Activated B cell treated with CpG ODN at 0.5 μM for 24 hours (primary cell): ENCODE results near the gene LCN12. TPM values are rescaled to one million over a fixed set of nuclear protein-coding genes. Genes with fewer than 3 reads are reported as not detected.

Experiments
- ATAC-seq: fragments of 200-7000 bp; cut with Tn5 transposase; one replicate; pipeline ENCODE4 v1.10.0; 2021; ENCODE audit warnings: low read depth, mild to moderate bottlenecking, moderate library complexity
- CTCF ChIA-PET: fragments of 350-600 bp; sonication (Branson Sonifier 250); formaldehyde crosslinking; loops from one replicate; lab custom pipeline; 2021; ENCODE audit warnings: antibody characterized with exemption; lab: Charles Lee
- POLR2A ChIA-PET: fragments of 350-600 bp; sonication (Branson Sonifier 250); formaldehyde crosslinking; loops from one replicate; lab custom pipeline; 2021; ENCODE audit warnings: antibody characterized with exemption; lab: Charles Lee
- DNase-seq: peaks from one replicate; pipeline ENCODE4 v3.0.0; 2022
- H3K27ac Mint-ChIP-seq: one replicate; pipeline ENCODE4 v1.8.0; 2020; ENCODE audit warnings: mixed read lengths
- H3K27me3 Mint-ChIP-seq: one replicate; pipeline ENCODE4 v1.8.0; 2021; ENCODE audit warnings: mixed read lengths
- H3K36me3 Mint-ChIP-seq: one replicate; pipeline ENCODE4 v1.8.0; 2021; ENCODE audit warnings: low read depth, mixed read lengths
- H3K4me1 Mint-ChIP-seq: one replicate; pipeline ENCODE4 v1.8.0; 2021; ENCODE audit warnings: mixed read lengths
- H3K4me3 Mint-ChIP-seq: one replicate; pipeline ENCODE4 v1.8.0; 2020; ENCODE audit warnings: mild to moderate bottlenecking, mixed read lengths
- H3K9me3 Mint-ChIP-seq: one replicate; pipeline ENCODE4 v1.8.0; 2020; ENCODE audit warnings: mixed read lengths
- intact Hi-C: fragments of 100-400 bp; cut with micrococcal nuclease; formaldehyde crosslinking; loops from one replicate; pipeline ENCODE4 v1.15.1; 2024
- total RNA-seq: library from RNA; stranded (reverse); gene quantifications from 2 replicates; pipeline ENCODE4 v1.2.3, GENCODE V29; 2022
- TF ChIP-seq, protein P1 (sequence below): fragments of 200-600 bp; IDR thresholded peaks from one replicate; pipeline ENCODE4 v1.8.0; 2022; ENCODE audit warnings: antibody characterized with exemption, mild to moderate bottlenecking

Gene LCN12
- total RNA-seq, 1 donor from 2014 or later, result 2.4 TPM

DNA sequence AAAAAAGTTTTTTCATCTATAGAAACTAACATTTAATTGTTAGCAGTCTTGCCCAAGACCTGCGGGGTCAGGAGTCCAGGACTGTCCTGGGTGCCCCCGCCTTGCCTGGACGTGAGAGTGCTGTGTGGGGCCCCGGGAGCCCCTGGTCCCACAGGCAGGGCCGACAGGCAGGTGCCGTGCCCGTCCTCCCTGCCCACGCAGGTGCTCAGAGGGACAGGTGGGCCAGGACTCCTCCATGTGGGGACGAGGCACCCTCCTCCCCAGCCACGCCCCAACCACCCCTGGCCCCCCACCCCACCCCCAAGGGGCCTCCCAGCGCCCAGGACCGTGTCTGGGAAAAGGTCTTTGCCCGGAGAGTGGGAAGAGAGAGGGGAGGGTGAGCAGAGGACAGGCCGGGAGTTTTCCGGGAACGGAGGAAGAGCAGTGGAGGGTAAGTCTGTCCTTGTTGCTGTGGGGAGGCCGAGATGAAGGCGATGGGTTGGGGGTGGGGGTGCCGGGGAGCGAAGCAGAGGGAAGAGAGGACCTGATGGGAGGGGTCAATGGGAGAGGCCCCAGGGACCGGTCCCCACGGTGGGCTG, 2.7 kb upstream of the LCN12 start:
- intact Hi-C loops, result loop anchor here (1.0 to 10.0 kb wide), 2 partner anchors 86 to 275 kb away; partner anchors contain the start of genes CYSRT1, RNF208 and RNF224

GRCh38 chr9:136949817-136950655, 2.0 kb upstream of the LCN12 start:
- Mint-ChIP-seq H3K4me3 (peak overlapping the region; percentile 82), H3K9me3 (no peaks in the 10 kb centered on the region), H3K4me1 (peaks cover 5% of the 10 kb centered on the region), H3K27me3 (no peaks in the 10 kb centered on the region), H3K27ac (peak overlapping the region; percentile 86), H3K36me3 (no peaks in the 10 kb centered on the region)
- ATAC-seq (peak; percentile 96), DNase-seq (peak; percentile 94)
- ChIA-PET CTCF (no interaction called here), POLR2A (interaction anchor here (0.6 to 3.0 kb wide), 9 partner anchors 42 to 251 kb away, joined by 3 to 15 read pairs (median 4); partner anchors contain the start of genes AJM1, CLIC3, PAXX and TPRN)
- TF ChIP-seq, protein P1, sequence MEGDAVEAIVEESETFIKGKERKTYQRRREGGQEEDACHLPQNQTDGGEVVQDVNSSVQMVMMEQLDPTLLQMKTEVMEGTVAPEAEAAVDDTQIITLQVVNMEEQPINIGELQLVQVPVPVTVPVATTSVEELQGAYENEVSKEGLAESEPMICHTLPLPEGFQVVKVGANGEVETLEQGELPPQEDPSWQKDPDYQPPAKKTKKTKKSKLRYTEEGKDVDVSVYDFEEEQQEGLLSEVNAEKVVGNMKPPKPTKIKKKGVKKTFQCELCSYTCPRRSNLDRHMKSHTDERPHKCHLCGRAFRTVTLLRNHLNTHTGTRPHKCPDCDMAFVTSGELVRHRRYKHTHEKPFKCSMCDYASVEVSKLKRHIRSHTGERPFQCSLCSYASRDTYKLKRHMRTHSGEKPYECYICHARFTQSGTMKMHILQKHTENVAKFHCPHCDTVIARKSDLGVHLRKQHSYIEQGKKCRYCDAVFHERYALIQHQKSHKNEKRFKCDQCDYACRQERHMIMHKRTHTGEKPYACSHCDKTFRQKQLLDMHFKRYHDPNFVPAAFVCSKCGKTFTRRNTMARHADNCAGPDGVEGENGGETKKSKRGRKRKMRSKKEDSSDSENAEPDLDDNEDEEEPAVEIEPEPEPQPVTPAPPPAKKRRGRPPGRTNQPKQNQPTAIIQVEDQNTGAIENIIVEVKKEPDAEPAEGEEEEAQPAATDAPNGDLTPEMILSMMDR, result no peak
- intact Hi-C loops, result loop anchor here (1.0 to 10.0 kb wide), 2 partner anchors 85 to 275 kb away; partner anchors contain the start of genes CYSRT1, RNF208 and RNF224

More for the DNA sequence above, 2.7 kb upstream of the LCN12 start:
- DNase-seq (no peak), ATAC-seq (no peak)
- peak overlapping the region; percentile 83 for H3K27ac Mint-ChIP-seq
- POLR2A ChIA-PET, result interaction anchor here (0.6 to 3.0 kb wide), 11 partner anchors 33 to 251 kb away, joined by 3 to 15 read pairs (median 4); partner anchors contain the start of genes AJM1, CLIC3, PAXX and TPRN
- peaks cover 9% of the 10 kb centered on the region for H3K4me1 Mint-ChIP-seq
- no peaks in the 10 kb centered on the region for H3K9me3 Mint-ChIP-seq
- CTCF ChIA-PET, result interaction anchor here (2.4 kb wide), 1 partner anchor 86 kb away, joined by 39 read pairs; no protein-coding TSS in a partner anchor
- TF ChIP-seq, protein P1, result no peak
- peak overlapping the region; percentile 82 for H3K4me3 Mint-ChIP-seq
- H3K36me3 Mint-ChIP-seq, result no peaks in the 10 kb centered on the region
- H3K27me3 Mint-ChIP-seq, result no peaks in the 10 kb centered on the region

DNA sequence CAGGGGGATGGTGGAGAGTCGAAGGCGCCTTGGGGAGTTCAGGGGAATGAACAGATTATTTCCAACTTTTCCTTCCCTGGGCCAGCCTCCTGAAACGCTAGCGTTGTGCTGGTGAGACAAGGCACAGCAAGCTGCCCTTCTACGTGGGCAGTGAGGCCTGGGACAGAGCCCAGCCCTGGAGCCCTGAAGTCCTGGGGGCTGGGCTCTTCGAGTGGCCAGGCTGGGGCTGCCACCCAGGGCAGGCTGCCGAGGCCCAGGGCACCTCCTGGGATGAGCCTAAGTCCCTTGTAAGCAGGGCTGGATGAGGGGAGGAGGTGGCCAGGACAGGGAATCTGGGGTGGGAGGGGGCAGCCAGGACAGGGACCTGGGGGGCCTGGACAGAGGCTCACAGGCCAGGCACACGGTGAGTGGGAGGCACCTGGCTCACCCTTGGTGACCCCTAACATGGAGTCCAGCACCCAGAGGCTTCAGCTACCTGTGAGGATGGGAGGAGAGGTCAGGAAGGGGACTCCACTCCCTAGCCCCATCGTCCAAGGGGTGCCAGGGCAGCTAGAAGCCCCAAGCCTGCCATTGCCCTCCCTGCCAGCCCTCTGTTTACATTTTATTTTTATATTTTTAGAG, 1.3 kb upstream of the LCN12 start:
- TF ChIP-seq, protein P1, result no peak
- ChIA-PET POLR2A (interaction anchor here (0.7 to 1.3 kb wide), 2 partner anchors 48 to 84 kb away, joined by 3 to 4 read pairs; no protein-coding TSS in a partner anchor), CTCF (interaction anchor here (0.9 kb wide), 1 partner anchor 21 kb away, joined by 3 read pairs; no protein-coding TSS in a partner anchor)
- Mint-ChIP-seq H3K27me3 (no peaks in the 10 kb centered on the region), H3K4me3 (peak overlapping the region; percentile 81), H3K9me3 (no peaks in the 10 kb centered on the region), H3K27ac (peak overlapping the region; percentile 86), H3K4me1 (peaks cover 5% of the 10 kb centered on the region), H3K36me3 (no peaks in the 10 kb centered on the region)
- intact Hi-C loops, result no loop called here
- DNase-seq (no peak), ATAC-seq (no peak)

DNA sequence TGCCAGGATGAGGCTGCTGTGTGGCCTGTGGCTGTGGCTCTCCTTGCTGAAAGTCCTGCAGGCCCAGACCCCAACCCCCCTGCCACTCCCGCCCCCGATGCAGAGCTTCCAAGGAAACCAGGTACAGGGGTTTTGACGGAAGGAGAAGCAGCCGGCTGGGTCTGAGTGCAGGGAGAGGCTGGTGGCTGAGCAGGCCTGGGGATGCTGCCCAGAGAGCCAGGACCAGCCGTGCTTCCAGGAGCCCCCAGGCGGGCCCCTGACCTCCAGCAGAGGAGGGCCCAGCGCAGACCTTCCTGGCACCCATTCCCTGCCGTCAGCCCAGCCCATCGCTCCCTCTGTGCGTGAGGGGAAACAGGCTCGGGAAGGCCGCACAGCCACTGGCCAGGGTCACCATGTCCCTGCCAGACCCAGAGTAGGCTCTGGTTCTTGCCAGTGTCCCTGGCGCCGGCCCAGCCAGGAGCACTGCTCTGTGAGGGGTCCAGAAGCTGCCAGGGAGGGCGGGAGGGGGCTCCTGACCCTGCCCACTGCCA, 313 bp downstream of the LCN12 start:
- intact Hi-C loops, result no loop called here
- Mint-ChIP-seq H3K4me1 (peaks cover 5% of the 10 kb centered on the region), H3K9me3 (no peaks in the 10 kb centered on the region), H3K4me3 (no peak overlapping the region), H3K27me3 (no peaks in the 10 kb centered on the region), H3K27ac (no peak overlapping the region), H3K36me3 (no peaks in the 10 kb centered on the region)
- no peak for DNase-seq
- POLR2A ChIA-PET, result no interaction called here
- TF ChIP-seq, protein P1, result no peak
- CTCF ChIA-PET, result no interaction called here
- ATAC-seq, result no peak
